Activated CD8-positive, alpha-beta T cell treated with anti-CD3 and anti-CD28 coated beads for 36 hours (primary cell): ENCODE measurements around the gene AIFM2. TPM values are rescaled to one million over a fixed set of nuclear protein-coding genes. Genes with fewer than 3 reads are reported as not detected.
A peak's percentile ranks its signal among the peaks of the same experiment; 100 is the strongest.

ENCODE experiments used
- ATAC-seq: fragments of 200-7000 bp; cut with Tn5 transposase; one replicate; pipeline ENCODE4 v1.10.0; 2021; ENCODE audit warnings: mild to moderate bottlenecking, moderate library complexity
- CTCF ChIA-PET: fragments of 350-600 bp; sonication (Branson Sonifier 250); formaldehyde crosslinking; loops from one replicate; lab custom pipeline; 2021; ENCODE audit warnings: antibody characterized with exemption; lab: Charles Lee
- POLR2A ChIA-PET: fragments of 350-600 bp; sonication (Branson Sonifier 250); formaldehyde crosslinking; loops from one replicate; lab custom pipeline; 2021; ENCODE audit warnings: antibody characterized with exemption; lab: Charles Lee
- DNase-seq: peaks from one replicate; pipeline ENCODE4 v3.0.0-alpha.2; 2020
- H3K27ac Mint-ChIP-seq: one replicate; pipeline ENCODE4 v1.8.0; 2021; ENCODE audit warnings: mild to moderate bottlenecking, mixed read lengths
- H3K27me3 Mint-ChIP-seq: one replicate; pipeline ENCODE4 v1.8.0; 2021; ENCODE audit warnings: mixed read lengths
- H3K36me3 Mint-ChIP-seq: one replicate; pipeline ENCODE4 v1.8.0; 2021; ENCODE audit warnings: low read depth, mixed read lengths
- H3K4me1 Mint-ChIP-seq: one replicate; pipeline ENCODE4 v1.8.0; 2021; ENCODE audit warnings: low read depth, mixed read lengths
- H3K4me3 Mint-ChIP-seq: one replicate; pipeline ENCODE4 v1.8.0; 2021; ENCODE audit warnings: mild to moderate bottlenecking, moderate library complexity, mixed read lengths
- H3K9me3 Mint-ChIP-seq: one replicate; pipeline ENCODE4 v1.8.0; 2021; ENCODE audit warnings: mixed read lengths
- CTCF ChIP-seq: fragments of 200-600 bp; IDR thresholded peaks from one replicate; pipeline ENCODE4 v1.8.0; 2022; ENCODE audit warnings: antibody characterized with exemption, mild to moderate bottlenecking
- intact Hi-C: fragments of 100-400 bp; cut with micrococcal nuclease; formaldehyde crosslinking; loops from one replicate; pipeline ENCODE4 v1.10.0; 2022
- total RNA-seq, 2 experiments: library from RNA; stranded (reverse); gene quantifications; one replicate each; pipeline ENCODE4 v1.2.3, GENCODE V29; 2021

AIFM2 gene
- total RNA-seq, 2 experiments from 2014 or later: 6.3 to 8.2 TPM

GRCh38 chr10:70147259-70147625 lies 14.6 kb upstream of the AIFM2 start:
- ATAC-seq: no peak
- intact Hi-C loops: no loop called here
- peak; percentile 1 for TF ChIP-seq CTCF
- Mint-ChIP-seq H3K36me3 (peaks cover 29% of the 10 kb centered on the region), H3K9me3 (no peaks in the 10 kb centered on the region), H3K27me3 (no peaks in the 10 kb centered on the region), H3K4me3 (peak overlapping the region; percentile 89), H3K27ac (peak overlapping the region; percentile 93), H3K4me1 (peaks cover 35% of the 10 kb centered on the region)
- ChIA-PET CTCF (interaction anchor here (0.7 to 5.2 kb wide), 27 partner anchors 8 to 240 kb away, joined by 3 to 62 read pairs (median 7); partner anchors contain the start of genes AIFM2, PPA1 and SAR1A), POLR2A (interaction anchor here (0.7 to 4.5 kb wide), 8 partner anchors 10 to 330 kb away, joined by 3 to 38 read pairs (median 27); partner anchors contain the start of genes AIFM2, PPA1 and SAR1A)
- DNase-seq: no peak

DNA sequence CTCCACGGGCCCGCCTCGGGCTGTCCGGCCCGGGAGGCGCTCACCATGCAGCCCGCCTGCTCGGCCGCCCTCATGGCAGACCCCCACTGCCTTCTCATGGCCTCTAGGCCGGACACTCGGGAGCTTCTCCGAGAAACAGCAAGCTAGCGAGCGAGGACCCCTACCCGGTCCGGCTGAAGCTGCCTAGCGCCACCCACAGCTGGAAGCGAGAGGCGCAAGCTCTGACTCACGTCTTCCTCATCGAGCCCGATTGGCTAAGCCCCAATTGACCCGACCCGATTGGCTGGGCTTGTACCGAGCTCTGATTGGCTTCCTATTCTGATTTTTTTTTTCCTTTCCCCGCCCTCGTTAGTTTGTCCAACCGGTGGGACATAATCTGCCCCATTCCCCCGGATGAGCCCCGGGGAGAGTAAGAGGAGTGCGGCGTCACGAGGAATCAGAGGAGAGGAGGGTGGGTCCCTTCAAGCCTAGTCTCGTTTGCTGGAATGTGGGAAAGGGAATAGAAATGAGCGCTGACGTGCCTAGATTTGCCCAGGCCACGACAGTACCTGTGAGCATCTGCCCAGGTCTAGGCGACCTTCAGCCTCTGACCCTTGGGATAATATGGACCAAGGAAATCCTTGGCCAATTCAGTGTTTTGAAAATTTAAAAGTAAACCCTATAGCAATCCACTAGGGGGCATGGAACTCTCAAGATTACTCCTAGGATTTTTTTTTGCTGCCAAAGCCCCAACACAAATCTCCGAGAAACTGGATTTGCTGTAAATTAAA lies 14.0 kb upstream of the AIFM2 start, which contains the start of gene TYSND1:
Gene TYSND1, minus strand, starts transcription at position 212 of the 770 bp plus-strand sequence. Its CDS starts 114 bp downstream, at position 98.
- peaks cover 24% of the 10 kb centered on the region for H3K36me3 Mint-ChIP-seq
- peak within 1 kb of the TSS; percentile 95 for H3K27ac Mint-ChIP-seq
- peak within 1 kb of the TSS; percentile 89 for H3K4me3 Mint-ChIP-seq
- no peaks in the 10 kb centered on the region for H3K27me3 Mint-ChIP-seq
- intact Hi-C loops: no loop called here
- H3K4me1 Mint-ChIP-seq: peaks cover 35% of the 10 kb centered on the region
- peak; percentile 89 for ATAC-seq
- ChIA-PET POLR2A (interaction anchor here (0.7 to 4.5 kb wide), 18 partner anchors 10 to 330 kb away, joined by 3 to 38 read pairs (median 8); partner anchors contain the start of genes AIFM2, PPA1 and SAR1A), CTCF (interaction anchor here (0.8 to 5.2 kb wide), 41 partner anchors 9 to 257 kb away, joined by 3 to 62 read pairs (median 5); partner anchors contain the start of genes AIFM2, EIF4EBP2, PPA1 and SAR1A)
- no peaks in the 10 kb centered on the region for H3K9me3 Mint-ChIP-seq
- peak; percentile 41 for TF ChIP-seq CTCF
- peak; percentile 97 for DNase-seq

- H3K9me3 Mint-ChIP-seq: no peaks in the 10 kb centered on the region
- no peaks in the 10 kb centered on the region for H3K27me3 Mint-ChIP-seq
- intact Hi-C loops: no loop called here
- ATAC-seq (peak; percentile 56), DNase-seq (peak; percentile 74)
- H3K36me3 Mint-ChIP-seq: peaks cover 18% of the 10 kb centered on the region
- H3K27ac Mint-ChIP-seq: peak overlapping the region; percentile 95
- ChIA-PET CTCF (interaction anchor here (0.8 to 5.2 kb wide), 37 partner anchors 10 to 258 kb away, joined by 3 to 62 read pairs (median 6); partner anchors contain the start of genes AIFM2, EIF4EBP2, PPA1 and SAR1A), POLR2A (interaction anchor here (0.7 to 4.5 kb wide), 17 partner anchors 11 to 259 kb away, joined by 3 to 38 read pairs (median 11); partner anchors contain the start of genes AIFM2, PPA1 and SAR1A)
- peak; percentile 76 for TF ChIP-seq CTCF
- peaks cover 32% of the 10 kb centered on the region for H3K4me1 Mint-ChIP-seq
- H3K4me3 Mint-ChIP-seq: peak overlapping the region; percentile 89
Measured at GRCh38 chr10:70145666-70146488, 13.3 kb upstream of the AIFM2 start.

DNA sequence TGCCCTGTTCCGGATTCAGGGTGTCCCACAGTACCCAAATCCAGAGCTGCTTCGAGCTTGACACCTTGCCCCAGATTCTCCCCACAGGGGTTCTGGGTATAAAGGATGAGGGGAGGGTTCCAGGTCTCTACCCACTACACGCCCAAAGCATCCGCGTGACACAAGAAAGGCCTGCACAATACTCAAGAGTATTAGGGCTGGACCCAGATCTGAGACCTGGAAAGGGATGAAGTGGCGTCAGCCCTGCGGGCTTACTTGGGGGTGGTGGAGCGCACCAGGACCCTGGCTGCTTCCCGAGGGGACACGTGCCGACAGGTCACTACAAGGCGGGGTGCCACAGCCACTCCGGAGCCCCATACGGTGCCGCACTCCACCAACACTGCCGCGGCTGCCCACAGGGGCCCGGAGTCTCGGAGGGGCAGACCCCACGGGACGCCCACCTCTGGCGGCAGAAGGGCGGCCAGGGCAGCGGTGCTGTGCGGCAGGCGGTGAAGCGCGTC lies 12.6 kb upstream of the AIFM2 start:
- no peaks in the 10 kb centered on the region for H3K9me3 Mint-ChIP-seq
- no peak for TF ChIP-seq CTCF
- ATAC-seq: no peak
- H3K27me3 Mint-ChIP-seq: no peaks in the 10 kb centered on the region
- intact Hi-C loops: no loop called here
- POLR2A ChIA-PET: interaction anchor here (1.0 to 4.5 kb wide), 15 partner anchors 10 to 260 kb away, joined by 3 to 38 read pairs (median 12); partner anchors contain the start of genes AIFM2, PPA1 and SAR1A
- CTCF ChIA-PET: interaction anchor here (0.8 to 4.2 kb wide), 17 partner anchors 11 to 88 kb away, joined by 3 to 62 read pairs (median 5); partner anchors contain the start of genes AIFM2, PPA1 and SAR1A
- peaks cover 15% of the 10 kb centered on the region for H3K36me3 Mint-ChIP-seq
- no peak for DNase-seq
- peak overlapping the region; percentile 89 for H3K4me3 Mint-ChIP-seq
- peaks cover 35% of the 10 kb centered on the region for H3K4me1 Mint-ChIP-seq
- H3K27ac Mint-ChIP-seq: peak overlapping the region; percentile 82
